ENCODE measurements around the gene HHAT.

The HHAT gene

DNA sequence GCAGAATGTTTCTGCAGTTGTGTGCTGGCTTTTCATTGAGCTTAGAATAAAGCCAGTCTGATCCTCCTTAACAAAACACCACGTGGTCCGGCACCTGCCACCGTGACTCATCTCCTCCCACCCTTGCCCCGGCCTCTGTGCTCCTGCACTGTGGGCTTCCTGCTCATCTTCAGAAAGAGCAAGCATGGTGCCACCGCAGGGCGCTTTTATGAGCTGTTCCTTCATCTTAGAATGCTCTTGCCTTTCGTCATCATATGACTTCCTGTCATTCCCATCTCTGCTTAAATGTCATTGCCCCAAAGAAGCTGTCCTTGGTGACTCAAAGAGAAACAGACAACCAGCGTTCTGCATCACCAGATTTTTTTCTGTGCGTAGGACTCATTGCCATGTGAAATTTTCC, 117.8 kb downstream of the HHAT start:
- peak in 1 of 2 experiments; percentile 10 for DNase-seq

DNA sequence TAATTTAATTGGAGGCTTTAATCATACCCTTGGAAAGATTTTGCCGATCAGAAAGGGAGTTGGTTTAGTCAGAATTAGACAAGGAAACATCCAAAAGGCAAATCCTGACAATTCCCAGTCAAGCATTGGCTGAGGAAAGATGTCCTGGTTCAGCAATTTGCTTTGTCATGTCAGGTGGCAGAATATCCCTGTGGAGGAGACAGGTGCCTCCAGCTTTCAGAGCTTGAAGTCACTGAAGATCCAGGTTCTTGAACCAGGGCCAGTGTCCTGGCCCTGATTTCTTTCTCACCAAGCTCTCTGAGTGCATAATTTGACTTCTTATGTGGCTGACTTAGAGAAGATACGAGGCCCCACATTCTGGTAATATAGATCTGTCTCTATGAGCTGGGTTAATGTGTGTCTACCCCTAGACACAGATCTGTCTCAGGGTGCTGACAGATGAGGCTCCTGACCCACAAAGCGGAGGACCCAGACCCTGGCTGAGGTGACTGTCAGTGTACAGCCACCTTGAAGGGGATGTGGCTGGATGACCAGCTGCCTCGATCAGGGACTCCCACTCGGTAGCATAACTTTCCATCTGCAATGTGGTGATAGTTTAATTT, 118.9 kb downstream of the HHAT start:
- DNase-seq: no peak

DNA sequence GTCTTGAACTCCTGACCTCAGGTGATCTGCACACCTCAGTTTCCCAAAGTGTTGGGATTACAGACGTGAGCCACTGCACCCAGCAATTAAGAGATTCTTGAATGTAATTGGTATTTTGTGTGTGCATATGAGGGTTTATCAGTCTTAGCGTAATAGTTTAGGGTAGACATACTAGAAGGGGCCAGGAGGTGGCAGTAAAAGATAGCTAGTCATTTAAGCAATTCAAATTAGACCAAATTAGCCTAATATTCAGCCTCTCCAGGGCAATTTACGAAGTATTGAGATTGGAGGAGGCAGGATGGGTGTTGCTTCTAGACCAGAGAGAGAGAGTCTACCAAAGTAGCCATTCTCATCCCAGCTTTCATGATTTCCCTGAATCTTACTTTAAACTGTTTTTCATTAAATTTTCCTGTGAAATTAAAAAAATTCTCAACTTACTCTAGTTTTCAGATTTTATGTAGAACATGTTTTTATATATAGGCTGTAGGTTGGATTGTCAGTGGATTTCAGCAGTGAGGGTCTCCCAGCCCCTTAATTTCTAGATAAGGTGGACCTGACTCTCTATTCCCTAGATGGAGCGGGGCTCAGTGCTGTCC, 119.7 kb downstream of the HHAT start:
- peak; percentile 41 to 67 for DNase-seq

DNA sequence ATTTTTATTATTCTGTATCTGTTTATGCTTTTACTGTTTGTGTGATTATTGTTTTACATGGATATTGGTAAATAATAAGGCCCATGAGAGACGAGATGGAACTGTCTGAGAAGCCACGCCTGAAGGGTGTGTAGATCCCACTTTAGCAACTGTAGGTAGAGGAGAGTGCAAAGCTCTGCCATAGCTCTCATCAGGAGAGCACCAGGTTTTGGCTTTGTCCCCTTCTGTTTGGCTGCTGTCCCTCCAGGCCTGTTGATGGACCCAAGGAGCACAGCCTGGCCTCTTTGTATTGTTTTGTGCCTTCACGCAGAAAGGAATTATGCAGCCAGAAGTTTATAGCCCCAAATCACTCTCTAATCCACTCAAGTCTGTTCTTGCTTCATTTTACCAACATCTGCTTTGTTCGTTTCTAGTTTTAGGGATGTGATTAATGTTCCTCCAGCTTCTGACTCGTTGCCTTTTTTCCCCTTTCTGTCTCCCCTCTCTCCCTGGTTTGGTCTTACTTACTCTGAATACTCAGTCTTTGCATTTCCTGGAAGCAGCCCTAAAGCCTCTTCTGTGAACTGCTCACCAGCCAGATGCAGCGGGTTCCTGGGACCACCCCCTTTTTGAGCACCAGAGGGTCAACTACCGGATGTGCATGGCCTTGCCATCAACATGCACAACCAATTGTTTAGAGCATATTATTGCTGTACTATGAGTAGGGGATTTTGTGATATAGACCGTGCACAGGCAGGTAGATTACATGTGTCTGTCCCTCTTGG, 127.3 kb downstream of the HHAT start:
- no peak for DNase-seq

DNA sequence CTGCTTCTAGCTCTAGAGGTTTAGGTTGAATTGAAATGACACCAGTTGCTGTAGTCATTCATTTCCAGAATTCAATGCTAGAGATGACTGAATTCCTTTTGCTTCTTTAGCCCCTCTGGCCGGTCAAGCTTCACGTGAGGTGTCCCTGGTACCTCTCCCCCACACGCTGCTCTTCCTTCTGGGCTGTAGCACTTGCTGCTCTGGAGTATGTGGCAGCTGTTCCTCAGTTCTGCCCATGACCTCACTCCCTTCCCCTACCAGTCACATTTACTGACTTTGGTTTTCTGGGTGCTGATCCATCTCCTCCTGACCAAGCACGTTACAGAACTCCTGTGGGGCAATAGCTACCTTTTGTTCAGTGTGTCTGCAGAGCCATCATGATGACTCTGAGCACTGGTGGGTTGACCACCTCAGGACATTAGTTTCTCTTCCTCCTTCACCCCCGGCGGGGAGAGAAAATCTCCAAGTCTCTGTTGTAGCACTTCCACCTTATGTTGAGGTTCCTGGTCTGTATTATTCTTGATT, 128.1 kb downstream of the HHAT start:
- no peak for DNase-seq

DNA sequence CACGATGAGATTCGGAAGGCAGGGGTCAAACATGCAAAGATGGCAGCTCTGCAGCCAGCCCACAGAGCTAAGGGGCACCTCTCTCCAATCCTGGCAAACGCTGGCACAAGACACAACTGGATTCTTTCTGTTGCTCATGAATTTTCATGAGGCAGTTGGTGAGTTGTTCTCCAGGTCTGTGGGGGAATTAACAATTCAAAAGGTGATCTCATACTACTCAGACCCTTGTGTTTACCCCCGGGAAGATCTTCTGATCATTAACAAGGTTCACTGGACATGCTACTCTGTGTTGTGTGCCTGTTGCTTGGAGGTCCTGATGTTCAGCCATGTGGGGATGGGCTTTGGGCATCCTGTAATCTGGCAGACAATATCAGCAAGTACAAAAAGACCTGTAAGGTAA, 128.9 kb downstream of the HHAT start:
- no peak for DNase-seq

DNA sequence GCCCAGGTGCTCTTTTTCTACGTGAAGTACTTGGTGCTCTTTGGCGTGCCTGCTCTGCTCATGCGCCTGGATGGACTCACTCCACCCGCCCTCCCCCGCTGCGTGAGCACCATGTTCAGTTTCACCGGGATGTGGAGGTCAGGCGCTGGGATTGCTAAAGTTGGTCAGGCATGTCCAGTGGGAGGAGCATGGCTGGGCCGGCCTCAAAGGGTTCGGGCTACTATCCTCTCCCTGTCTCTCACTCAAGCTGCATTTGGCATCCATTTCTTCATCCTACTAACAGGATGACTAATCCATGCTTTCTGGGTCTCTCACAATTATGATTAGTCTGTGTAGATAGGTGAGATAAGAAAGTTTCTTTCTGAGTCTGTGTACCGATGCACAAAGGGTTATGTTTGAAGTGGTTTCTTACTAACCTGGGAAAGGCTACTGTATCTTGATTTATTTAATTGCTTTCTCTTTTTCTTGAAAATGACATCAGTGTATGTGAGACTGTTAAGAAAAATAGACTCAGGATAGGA, 135.9 kb downstream of the HHAT start:
- DNase-seq: peak; percentile 43 to 77

DNA sequence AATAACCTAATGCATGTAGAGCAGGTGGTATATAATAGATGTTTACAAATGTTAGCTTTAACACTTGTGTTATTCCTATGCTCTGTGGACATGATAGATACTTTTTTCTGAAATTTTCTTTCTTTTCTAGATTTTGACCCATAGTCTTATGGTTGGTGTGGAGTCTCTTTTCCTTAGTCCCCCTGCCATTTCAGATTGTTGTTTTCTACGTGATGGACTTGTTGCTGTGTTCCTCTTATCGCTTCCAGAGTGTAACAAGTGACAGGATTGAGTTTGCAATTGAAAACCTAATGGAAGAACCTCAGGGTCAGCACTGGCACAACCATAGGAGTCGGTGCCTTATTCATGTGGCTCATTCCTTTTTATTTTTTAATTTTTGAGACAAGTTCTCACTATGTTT, 136.4 kb downstream of the HHAT start:
- DNase-seq: no peak

DNA sequence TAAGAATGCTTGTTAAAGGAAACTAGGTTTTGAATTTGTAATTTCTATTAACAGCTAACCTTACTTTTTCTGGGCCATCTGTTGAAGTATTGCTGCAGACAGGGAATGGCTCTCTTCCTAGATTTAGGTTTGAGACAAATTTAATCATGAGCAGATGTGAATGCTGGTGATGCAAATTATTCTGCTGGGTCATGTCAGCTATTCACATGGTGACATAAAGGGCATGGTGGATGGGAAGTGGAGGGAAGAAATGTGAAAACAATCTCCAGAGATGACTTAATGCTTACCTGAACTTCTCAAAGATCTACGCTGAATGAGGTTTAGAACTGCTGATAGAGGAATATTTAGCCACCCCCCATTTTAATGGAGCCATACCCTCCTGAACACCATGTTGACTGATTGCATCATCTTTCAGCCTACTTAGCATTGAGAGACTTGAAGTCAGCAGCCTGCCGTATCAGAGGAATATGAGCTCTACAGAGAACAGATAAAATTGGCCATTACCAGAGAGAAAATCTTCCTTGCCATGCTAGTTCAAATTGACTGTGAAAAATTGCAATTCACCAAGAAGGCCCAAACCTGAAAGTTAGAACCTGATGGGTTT, 138.8 kb downstream of the HHAT start:
- no peak for DNase-seq

DNA sequence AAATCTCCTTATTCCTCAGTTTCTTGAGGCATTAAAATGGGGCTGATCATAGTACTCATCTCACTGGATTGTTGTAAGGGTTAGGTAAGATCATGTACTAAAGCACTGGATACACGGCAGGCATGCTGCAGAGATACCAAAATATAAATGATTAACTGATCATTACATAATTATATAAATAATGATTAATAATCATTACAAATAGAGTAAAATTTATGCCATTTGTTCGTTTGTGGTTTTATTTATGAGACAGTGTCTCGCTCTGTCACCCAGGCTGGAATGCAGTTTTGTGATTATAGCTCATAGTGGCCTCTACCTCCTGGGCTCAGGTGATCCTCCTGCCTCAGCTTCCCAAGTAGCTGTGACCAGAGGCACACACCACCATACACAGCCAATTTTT, 140.7 kb downstream of the HHAT start:
- DNase-seq: no peak

DNA sequence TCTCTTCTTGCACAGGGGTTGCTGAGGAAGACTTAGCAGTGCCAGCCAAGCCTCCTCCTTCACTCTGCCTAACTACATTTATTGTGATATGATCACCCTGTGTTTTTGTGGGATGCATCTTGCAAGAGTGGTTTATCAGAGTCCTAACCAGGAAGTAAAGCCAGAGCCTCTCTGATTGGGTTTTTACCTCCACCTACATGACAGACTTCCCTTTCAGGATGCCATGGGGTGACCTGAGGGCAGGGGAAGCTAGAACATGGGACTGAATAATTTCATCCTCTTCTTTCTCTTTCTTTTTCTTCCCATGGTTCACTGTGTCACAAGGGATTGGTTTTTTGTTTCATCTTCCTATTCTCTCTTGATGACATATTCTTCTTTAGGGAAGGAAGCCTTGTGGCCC, 146.6 kb downstream of the HHAT start:
- DNase-seq: no peak

DNA sequence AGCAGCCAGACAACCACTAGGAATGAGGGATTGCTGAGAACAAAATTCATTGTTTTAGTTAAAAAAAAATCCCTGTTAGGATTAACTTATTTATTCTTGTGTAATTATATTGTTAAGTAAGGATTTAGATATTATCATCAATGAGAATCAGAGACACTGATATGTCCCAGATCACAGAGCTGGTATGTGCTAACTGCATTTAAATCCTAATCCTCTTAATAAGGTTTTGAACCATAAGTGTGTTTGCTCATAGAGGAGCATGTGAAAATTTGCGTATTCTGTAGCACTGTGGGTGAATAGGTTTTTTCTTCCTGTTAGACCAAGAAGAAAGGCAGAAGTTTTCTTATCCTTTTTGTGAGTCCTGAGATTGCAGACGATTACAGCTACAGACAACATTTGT, 147.1 kb downstream of the HHAT start:
- no peak for DNase-seq

DNA sequence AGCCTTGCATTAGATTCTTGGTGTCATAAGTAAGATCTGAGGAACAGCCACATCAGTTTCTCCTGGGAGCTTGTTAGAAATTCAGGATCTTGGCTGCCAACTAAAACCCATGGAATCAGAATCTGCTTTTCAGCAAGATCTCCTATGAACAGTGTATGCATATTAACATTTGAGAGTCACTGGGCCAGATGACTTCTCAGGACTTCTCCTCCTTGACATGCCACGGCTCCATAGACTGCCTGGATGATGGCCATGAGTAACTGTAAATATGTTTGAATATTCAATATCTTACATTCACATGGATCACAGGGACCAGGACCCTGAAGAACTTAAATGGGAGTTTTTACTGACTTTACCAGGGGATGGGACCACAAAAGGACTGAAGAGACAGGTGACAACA, 148.0 kb downstream of the HHAT start:
- no peak for DNase-seq

DNA sequence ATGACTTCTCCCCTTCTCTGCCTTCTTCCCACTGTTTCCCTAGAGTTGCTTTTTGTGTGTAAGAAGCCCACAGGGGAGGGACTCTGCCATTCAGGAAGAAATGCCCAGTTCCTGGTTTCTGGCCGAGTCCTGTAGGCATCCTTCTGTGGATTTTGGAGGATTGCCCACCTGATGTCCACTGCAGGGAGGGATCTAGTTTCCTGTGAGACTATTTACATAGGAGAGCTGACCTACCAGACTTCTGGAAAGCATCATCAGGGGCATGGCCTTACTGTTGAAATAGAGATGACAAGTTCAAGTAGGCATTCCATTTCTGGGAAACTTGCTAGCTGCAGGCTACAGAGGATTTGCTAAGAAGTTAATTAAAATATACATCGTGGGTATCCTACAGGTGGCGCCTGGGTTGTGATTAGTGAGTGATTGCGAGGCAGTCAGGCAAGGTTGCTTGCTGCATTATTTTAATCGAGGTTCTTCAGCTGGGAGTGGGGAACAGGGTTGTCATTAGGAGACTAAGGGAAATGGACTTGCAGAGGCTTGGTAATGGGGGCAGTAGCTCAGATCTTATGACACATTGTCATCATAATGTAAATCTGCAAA, 148.7 kb downstream of the HHAT start:
- DNase-seq: no peak

DNA sequence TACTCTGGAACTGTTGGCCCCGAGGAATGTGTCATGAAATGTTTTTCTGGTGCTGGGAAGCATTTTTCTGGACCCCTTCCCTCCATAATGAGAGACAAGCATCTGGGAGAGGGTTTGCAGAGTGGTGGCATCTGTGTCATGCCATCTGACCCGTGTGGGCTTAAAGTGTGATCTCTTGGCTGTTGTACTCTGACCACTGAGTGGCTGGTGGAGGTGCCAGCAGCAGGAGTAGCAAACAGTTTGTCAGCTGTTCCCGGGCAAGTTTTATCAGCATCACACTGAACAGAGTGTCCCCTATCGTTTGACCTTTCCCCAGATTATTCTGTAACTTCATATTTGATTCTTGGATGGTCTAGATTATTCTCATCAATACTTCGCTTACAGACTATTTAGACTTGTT, 150.1 kb downstream of the HHAT start:
- no peak for DNase-seq

DNA sequence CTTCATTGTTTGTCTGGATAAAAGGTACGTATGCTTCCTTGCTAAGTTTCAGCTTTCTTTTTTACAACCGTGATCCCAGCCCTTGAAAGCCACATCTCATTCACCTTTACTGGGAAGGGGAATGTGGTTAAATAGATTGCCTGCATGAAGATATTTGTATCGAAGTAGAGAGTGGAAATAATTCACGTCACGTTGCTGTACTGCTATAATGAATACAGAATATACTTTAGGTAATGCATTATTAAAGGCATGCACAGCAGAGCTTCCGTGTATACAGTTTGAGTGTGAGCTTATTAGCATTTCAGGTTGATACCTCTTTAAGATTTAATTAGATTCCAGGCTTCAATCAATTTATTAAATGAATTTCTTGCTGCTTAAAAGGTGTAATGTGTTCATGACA, 153.8 kb downstream of the HHAT start:
- DNase-seq: no peak

DNA sequence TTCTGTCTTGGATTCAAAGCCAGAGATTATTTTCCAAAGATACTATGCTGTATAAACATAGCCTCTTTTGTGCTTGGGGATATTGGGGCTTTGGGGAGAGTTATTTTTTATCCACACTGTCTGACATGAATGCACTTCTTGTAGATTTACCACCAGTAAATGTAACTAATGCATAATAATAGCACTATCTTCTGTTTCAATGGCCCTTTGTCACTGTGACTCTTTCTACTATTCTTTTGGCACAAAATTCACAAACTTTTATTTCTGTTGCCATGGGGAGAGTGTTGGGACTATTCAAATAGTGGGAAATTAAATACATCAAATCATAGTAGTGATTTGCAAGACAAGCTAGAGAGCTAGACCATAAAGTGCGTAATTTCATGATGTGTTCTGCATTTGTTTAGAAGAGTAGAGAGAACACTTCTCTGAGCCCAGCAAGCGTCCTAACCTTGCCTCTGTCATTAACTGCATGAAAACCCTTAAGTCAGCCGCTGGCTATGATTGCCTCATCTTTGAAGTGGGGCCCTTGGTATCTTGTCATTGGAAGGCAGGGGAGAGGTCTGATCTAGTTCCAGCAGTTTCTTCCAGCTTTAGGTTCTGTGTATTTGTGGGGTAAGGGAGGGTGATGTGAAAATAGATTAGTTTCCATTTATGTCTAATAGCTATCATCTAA, 154.4 kb downstream of the HHAT start:
- DNase-seq: no peak

DNA sequence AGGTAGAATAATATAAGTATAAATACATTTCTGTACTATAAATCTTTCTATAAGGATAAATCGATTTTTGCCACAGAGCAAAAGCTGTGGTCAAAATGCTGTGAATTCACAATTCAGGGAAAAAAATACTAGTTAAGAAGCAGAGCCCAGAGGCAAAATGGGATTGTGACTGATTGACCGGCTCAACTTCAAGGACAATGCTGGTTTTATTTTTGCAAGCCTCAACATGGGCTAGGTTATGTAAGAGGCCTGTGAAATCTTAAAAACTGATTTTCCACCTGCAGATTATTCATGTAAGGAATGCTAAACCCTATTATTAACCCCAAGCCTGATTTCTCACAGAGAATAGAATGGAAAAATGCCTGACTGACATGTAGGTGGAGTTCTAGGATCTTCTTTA, 155.1 kb downstream of the HHAT start:
- DNase-seq: no peak

DNA sequence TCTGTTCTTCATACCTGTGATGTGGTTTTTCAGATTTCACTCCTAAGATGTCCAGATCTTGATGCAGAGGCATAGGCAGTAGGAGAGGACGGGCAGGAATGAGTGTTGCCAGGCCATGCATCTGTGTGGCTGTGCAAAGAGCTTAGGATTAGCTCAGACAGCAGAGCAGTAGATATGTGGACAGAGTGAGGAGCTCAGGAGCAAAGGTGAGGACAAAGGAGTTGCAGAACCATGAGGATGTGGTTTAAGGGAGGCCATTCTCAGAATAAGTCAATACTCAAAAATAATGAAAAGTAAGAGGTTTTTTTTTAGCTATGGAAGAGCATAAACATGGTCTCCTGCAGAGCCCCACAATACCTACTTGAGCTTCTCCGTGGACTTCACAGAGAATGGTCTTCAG, 158.3 kb downstream of the HHAT start:
- no peak for DNase-seq

DNA sequence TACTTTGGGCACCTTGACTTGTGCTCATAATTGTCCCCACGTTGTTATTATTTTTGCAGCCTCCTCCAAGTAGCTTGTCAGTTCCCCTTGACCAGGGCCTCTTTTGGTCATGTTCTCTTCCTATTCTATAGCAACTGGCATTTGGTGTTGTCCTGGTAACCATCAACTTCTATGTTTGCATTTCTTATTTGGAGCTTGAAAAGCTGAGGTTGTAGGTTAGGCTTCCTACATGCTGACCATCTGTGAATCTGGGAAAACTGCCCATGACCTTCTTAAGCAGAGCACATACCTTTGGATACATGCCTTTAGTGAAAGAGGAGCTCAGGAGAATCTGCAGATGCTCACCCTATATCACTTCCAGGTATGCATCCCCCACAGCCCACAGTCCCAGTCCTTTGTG, 160.8 kb downstream of the HHAT start:
- DNase-seq: no peak

DNA sequence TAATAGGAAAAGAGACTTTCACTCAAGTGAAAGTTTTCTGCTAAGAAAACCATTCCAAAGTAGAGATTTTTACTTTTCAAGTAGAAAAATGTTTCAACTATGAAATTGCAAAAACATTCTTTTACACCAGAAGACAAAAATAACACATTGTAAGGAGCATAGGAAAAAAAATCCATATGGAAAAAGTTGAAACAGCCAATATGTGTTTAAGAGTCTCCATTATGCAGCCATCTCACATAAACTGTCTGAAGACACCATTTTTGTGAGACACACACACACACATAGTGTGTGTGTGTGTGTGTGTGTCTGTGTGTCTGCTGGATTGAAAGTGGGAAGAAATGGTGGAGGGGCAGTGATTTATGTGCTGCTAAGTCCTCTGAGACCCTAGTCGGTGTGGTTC, 162.1 kb downstream of the HHAT start:
- no peak for DNase-seq

DNA sequence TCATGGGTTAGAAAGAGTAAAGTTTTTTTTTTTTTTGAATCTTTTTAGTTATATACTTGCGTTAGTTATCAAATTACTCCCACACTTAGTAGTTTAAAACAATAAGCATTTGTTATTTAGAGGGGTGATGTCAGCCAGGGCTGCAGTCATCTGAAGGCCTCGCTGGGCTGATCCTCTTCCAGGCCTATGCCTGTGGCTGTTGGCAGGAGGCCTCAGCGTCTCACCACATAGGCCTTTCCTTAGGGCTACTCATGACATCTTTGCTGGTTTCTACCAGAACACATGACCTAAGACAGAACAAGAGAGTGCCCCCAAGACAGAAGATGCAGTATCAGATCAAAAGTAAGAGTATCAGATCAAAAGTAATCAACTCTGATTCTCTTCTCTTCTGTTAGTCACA, 167.4 kb downstream of the HHAT start:
- DNase-seq: no peak

DNA sequence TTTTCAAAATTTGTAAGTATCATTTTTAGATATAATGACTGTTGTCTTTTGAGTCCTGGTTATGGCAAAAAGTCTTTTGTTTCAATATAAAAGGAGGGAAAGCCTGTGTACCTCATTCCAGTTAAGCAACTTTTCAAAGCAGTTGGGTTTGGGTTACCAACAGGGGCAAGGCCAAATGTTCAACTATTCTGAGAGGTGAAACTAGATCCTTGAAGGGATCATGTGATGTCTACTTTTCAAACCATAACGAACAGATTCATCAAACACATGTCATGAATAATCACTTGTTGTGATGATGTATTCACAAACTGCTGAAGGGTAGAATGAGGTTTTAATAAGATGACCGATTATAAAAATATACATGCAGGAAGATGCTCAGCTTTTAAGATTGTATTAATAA, 171.3 kb downstream of the HHAT start:
- DNase-seq: no peak

Data from NCI-H2081 (cell line).